RWPE2 (cell line): Measurements from ENCODE around the gene EDRF1.

Experiments used
- ATAC-seq: fragments of 200-7000 bp; cut with Tn5 transposase; 3 replicates; pipeline ENCODE4 v1.9.1; 2021; ENCODE audit warnings: low read depth
- DNase-seq: peaks from one replicate; pipeline ENCODE4 v3.0.0-alpha.2; 2020; ENCODE audit warnings: low spot score
- H3K27ac ChIP-seq: fragments of 450-650 bp; 2 replicates; pipeline ENCODE4 v1.5.1; 2017; ENCODE audit warnings: mild to moderate bottlenecking; ENCODE audit not compliant: poor library complexity, severe bottlenecking
- H3K27me3 ChIP-seq: fragments of 250-450 bp; sonication (Bioruptor Pico); 2 replicates; pipeline ENCODE4 v1.5.1; 2021; ENCODE audit warnings: mild to moderate bottlenecking, moderate library complexity; ENCODE audit not compliant: insufficient read depth, poor library complexity, severe bottlenecking
- H3K36me3 ChIP-seq: fragments of 250-450 bp; sonication (Bioruptor Pico); 2 replicates; pipeline ENCODE4 v1.5.1; 2020; ENCODE audit warnings: low read depth, mild to moderate bottlenecking, moderate library complexity
- H3K4me1 ChIP-seq: fragments of 250-450 bp; sonication (Bioruptor Pico); 2 replicates; pipeline ENCODE4 v1.5.1; 2021; ENCODE audit warnings: mild to moderate bottlenecking, moderate library complexity; ENCODE audit not compliant: insufficient read depth, poor library complexity, severe bottlenecking
- H3K4me3 ChIP-seq: fragments of 250-450 bp; sonication (Bioruptor Pico); 2 replicates; pipeline ENCODE4 v1.5.1; 2021; ENCODE audit warnings: mild to moderate bottlenecking, moderate library complexity; ENCODE audit not compliant: severe bottlenecking
- H3K9me3 ChIP-seq: fragments of 250-450 bp; sonication (Bioruptor Pico); 2 replicates; pipeline ENCODE4 v1.5.1; 2021; ENCODE audit warnings: mild to moderate bottlenecking, moderate library complexity; ENCODE audit not compliant: severe bottlenecking
- CTCF ChIP-seq: fragments of 450-650 bp; IDR thresholded peaks from one replicate; pipeline ENCODE4 v1.5.1; 2017; ENCODE audit warnings: mild to moderate bottlenecking, moderate library complexity; ENCODE audit not compliant: poor library complexity, severe bottlenecking

The EDRF1 gene

GRCh38 chr10:125773687-125774543, 54.4 kb downstream of the EDRF1 start:
- no peak for DNase-seq
- no peak overlapping the region for H3K4me3 ChIP-seq
- ATAC-seq = peak; percentile 39; the same call in 2 of the 3 replicates

GRCh38 chr10:125774581-125775191, 55.2 kb downstream of the EDRF1 start:
- Histone ChIP-seq H3K27ac (no peak overlapping the region), H3K9me3 (no peaks in the 10 kb centered on the region), H3K4me1 (no peaks in the 10 kb centered on the region), H3K27me3 (peaks cover 12% of the 10 kb centered on the region), H3K36me3 (no peaks in the 10 kb centered on the region), H3K4me3 (no peak overlapping the region)
- DNase-seq (no peak), ATAC-seq (no peak)
- TF ChIP-seq CTCF = no peak

More at GRCh38 chr10:125773687-125774543, 54.4 kb downstream of the EDRF1 start:
- no peaks in the 10 kb centered on the region for H3K36me3 ChIP-seq
- no peaks in the 10 kb centered on the region for H3K4me1 ChIP-seq
- H3K27ac ChIP-seq = no peak overlapping the region
- no peak for TF ChIP-seq CTCF
- no peaks in the 10 kb centered on the region for H3K9me3 ChIP-seq
- peaks cover 12% of the 10 kb centered on the region for H3K27me3 ChIP-seq

GRCh38 chr10:125775491-125776106, 56.1 kb downstream of the EDRF1 start, which contains the start of gene MMP21:
Gene MMP21, minus strand, starts transcription at chr10:125775821. Its CDS starts 0 bp downstream, at chr10:125775821.
- no peak within 1 kb of the TSS for H3K4me3 ChIP-seq
- no peaks in the 10 kb centered on the region for H3K9me3 ChIP-seq
- TF ChIP-seq CTCF = no peak
- H3K4me1 ChIP-seq = no peaks in the 10 kb centered on the region
- H3K27ac ChIP-seq = no peak within 1 kb of the TSS
- H3K36me3 ChIP-seq = no peaks in the 10 kb centered on the region
- ATAC-seq = 0 out of 3 replicates have a peak, but pooled peaks have one; percentile 8
- H3K27me3 ChIP-seq = peaks cover 12% of the 10 kb centered on the region
- DNase-seq = no peak

- peaks cover 12% of the 10 kb centered on the region for H3K27me3 ChIP-seq
- H3K4me3 ChIP-seq = no peak overlapping the region
- H3K9me3 ChIP-seq = no peaks in the 10 kb centered on the region
- DNase-seq = no peak
- H3K36me3 ChIP-seq = no peaks in the 10 kb centered on the region
- no peak for ATAC-seq
- no peak overlapping the region for H3K27ac ChIP-seq
- no peaks in the 10 kb centered on the region for H3K4me1 ChIP-seq
- TF ChIP-seq CTCF = no peak
These were observed 58.3 kb downstream of the EDRF1 start for GRCh38 chr10:125777806-125778205.
